ENCODE data around the gene NKX2-1.

DNA sequence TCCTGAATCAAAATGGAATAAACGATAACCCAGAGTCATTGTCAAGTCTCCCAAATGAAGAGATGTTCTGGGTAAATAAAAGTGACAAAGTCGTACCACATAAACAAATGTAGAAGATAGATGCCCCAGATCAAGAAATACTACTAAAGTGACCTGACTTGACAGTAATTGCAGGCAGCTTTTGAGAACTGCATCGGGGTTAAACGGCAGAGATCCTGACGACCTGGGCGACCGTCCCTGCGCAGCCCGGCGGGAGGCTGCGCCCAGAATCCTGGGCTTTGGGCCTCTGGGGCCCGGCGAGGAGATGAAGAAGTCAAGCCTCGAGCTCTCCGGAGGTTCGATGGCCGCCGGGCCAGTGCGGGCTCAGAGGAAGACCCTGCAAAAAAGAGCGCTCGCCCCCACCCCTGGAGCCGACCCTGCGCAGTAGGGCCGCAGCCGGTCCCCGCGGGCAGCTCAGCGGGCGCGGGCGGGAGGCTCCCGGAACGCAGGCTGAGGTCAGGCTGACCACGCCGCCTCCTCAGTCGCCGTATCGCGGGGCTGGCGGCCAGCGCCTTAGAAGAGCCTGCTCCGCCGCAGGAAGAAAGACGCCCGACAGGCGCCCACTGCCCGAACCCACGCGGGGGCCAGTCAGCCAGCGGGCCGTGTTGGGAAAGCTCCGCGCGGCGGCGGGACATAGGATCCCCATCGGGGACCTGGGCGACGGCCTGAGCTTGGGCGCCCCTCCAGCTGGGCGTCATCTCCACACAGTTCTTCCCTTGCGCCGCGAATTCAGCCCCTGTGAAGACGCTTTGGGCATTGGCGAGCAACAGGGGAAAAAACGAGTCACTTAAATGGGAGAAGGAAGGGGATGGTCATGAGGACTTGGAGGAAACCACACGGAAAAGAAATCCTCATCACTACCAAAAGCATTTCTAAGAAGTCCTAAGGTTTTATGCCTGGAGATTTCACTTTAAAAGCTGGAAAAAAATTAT, 16.0 kb downstream of the NKX2-1 start:
- TF ChIP-seq CTCF (conservative IDR thresholded peaks at IDR 0.05 in 1 of 2, IDR thresholded peaks at IDR 0.05 in 1 of 2; ENCODE audit: extremely low read depth in 1 of 2, insufficient read depth in 1 of 2, low read depth in 1 of 2, low read length in 2 of 2), result no peak
- peak; percentile 91 for TF ChIP-seq EZH2 (IDR thresholded peaks at IDR 0.05; ENCODE audit: borderline replicate concordance, low read length)
